A673 (cell line): ENCODE results near the gene INTS1. TPM values are rescaled to one million over a fixed set of nuclear protein-coding genes. Genes with fewer than 3 reads are reported as not detected.

Experiments
- BruUV-seq: library from RNA; stranded (reverse); fragments of 400-500 nt; replicated peaks from 2 replicates; lab custom pipeline; 2021; lab: Mats Ljungman, UMichigan
- CTCF ChIA-PET: fragments of 300-600 bp; sonication (Branson Sonifier 250); formaldehyde crosslinking; loops from one replicate; lab custom pipeline; 2022; ENCODE audit warnings: antibody characterized with exemption; lab: Charles Lee
- POLR2A ChIA-PET: fragments of 300-600 bp; sonication (Branson Sonifier 250); formaldehyde crosslinking; loops from one replicate; lab custom pipeline; 2022; ENCODE audit warnings: antibody characterized with exemption; ENCODE audit not compliant: low non-redundant PET; lab: Charles Lee
- DNase-seq: peaks from one replicate; pipeline ENCODE4 v3.0.0-alpha.2; 2015; ENCODE audit warnings: low spot score
- H3K27ac ChIP-seq: fragments of 200-600 bp; sonication (generic); 2 replicates; pipeline ENCODE4 v1.5.1; 2016; ENCODE audit warnings: mixed run types, low read depth, mild to moderate bottlenecking, mixed read lengths, antibody characterized with exemption, low read length; ENCODE audit not compliant: poor library complexity, severe bottlenecking
- H3K27me3 ChIP-seq: fragments of 200-600 bp; sonication (generic); replicated peaks from 2 replicates; pipeline ENCODE4 v1.6.1; 2017; ENCODE audit warnings: mixed run types, low read depth, mild to moderate bottlenecking, mixed read lengths, antibody characterized with exemption, low read length; ENCODE audit not compliant: insufficient read depth, poor library complexity
- H3K36me3 ChIP-seq: fragments of 200-600 bp; sonication (generic); 2 replicates; pipeline ENCODE4 v1.6.1; 2016; ENCODE audit warnings: mixed run types, mild to moderate bottlenecking, mixed read lengths, antibody characterized with exemption, low read length; ENCODE audit not compliant: insufficient read depth, poor library complexity, severe bottlenecking
- H3K4me1 ChIP-seq: fragments of 200-600 bp; sonication (generic); 2 replicates; pipeline ENCODE4 v1.6.1; 2017; ENCODE audit warnings: mixed run types, mild to moderate bottlenecking, mixed read lengths, antibody characterized with exemption, low read length; ENCODE audit not compliant: insufficient read depth, poor library complexity, severe bottlenecking
- H3K4me3 ChIP-seq: fragments of 200-600 bp; sonication (generic); 2 replicates; pipeline ENCODE4 v1.5.1; 2016; ENCODE audit warnings: low read depth, mixed run types, mild to moderate bottlenecking, mixed read lengths, low read length; ENCODE audit not compliant: poor library complexity, severe bottlenecking
- H3K9me3 ChIP-seq: fragments of 200-600 bp; sonication (generic); 2 replicates; pipeline ENCODE4 v1.6.1; 2016; ENCODE audit warnings: mixed run types, low read depth, mild to moderate bottlenecking, mixed read lengths, antibody characterized with exemption, low read length; ENCODE audit not compliant: poor library complexity, severe bottlenecking
- CTCF ChIP-seq: fragments of 300-800, 200-600 bp; sonication (generic); conservative IDR thresholded peaks from 2 replicates; pipeline ENCODE4 v1.5.1; 2017; ENCODE audit warnings: low read depth, mild to moderate bottlenecking, antibody characterized with exemption, low read length, moderate library complexity, mixed read lengths
- EZH2 ChIP-seq: fragments of 200-600 bp; sonication (generic); IDR thresholded peaks from 2 replicates; pipeline ENCODE4 v1.6.1; 2017; ENCODE audit warnings: borderline replicate concordance, low read depth, mild to moderate bottlenecking, mixed read lengths, antibody characterized with exemption, low read length; ENCODE audit not compliant: poor library complexity, severe bottlenecking
- intact Hi-C: fragments of 100-400 bp; cut with micrococcal nuclease; formaldehyde crosslinking; loops from one replicate; pipeline ENCODE4 v1.10.0; 2022; ENCODE audit not compliant: unreplicated experiment
- total RNA-seq: library from RNA; stranded (reverse); gene quantifications from 2 replicates; pipeline ENCODE4 v1.2.3, GENCODE V29; 2021

Gene INTS1
- total RNA-seq, 1 experiment from 2014 or later, result 129 TPM

DNA sequence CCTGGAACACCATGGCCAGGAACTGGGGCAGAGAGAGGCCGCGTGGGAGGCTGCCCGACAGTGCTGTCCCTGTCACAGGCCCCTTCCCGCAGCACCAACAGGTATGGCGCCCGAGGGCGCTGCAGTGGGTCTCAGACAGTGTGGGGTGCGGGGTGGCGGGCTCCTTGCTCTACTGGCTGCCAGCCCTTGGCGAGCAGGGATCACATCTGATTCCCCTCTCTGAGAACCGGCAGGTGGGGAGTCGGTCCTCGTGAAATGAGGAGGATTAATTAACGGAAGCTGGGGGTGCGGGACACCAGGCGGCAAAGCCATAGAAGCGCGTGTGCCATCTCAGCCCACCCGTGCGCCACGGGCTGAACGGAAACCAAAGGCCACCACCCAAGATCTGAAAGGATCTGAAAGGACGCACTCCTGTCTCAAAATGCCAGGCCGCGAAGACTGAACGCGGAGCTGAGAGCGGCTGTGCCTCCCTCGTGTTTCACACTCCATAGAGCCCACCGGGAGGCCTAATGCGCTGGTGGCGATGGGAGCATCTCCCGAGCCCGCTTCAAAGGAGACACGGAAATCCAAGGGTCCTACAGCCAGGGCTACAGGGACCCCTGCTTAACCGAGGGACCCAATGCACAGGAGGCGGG lies 6.8 kb downstream of the INTS1 start:
- intact Hi-C loops, result no loop called here
- Histone ChIP-seq H3K9me3 (no peaks in the 10 kb centered on the region), H3K27ac (no peak overlapping the region), H3K36me3 (peaks cover 22% of the 10 kb centered on the region), H3K27me3 (no peaks in the 10 kb centered on the region), H3K4me1 (no peaks in the 10 kb centered on the region), H3K4me3 (no peak overlapping the region)
- no TSS peak for BruUV-seq
- TF ChIP-seq EZH2 (no peak), CTCF (no peak)
- ChIA-PET CTCF (no interaction called here), POLR2A (no interaction called here)
- no peak for DNase-seq

DNA sequence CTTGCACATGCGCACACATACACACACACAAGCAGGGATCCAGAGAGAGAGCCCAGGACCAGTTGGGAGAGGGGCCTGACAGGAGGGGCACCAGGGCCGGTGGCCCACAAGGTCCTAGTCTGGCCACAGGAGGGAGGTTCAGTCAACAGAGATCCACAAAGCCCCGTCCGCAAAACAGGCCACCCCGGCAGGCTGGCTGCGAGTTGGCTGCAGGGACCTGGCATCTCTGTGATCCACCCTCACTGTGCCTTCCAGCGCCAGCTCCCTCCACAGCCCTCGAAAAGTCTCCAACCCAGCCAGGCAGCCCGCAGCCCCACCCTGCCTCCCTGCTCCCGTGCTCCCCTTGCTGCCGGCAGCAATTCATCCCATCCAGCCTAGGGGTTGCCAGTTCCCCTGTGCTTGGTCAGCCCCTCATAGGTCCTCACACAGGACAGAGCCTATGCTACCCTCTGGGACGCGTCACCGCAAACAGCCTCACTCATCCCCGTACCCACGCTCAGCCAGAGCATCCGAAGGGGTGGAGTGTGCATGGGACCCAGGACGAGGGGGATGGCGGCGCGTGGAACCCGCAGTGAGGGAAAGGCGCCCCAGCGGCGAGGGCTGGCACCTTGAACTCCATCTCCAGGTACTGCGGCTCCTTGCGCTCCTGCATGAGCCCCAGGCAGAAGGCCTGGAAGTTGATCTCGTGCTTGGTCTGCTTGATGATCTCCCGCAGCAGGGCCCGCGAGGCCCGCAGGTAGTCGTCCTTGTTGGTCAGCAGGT lies 7.5 kb downstream of the INTS1 start:
- CTCF ChIA-PET, result no interaction called here

More for the DNA sequence above, 7.5 kb downstream of the INTS1 start:
- H3K27me3 ChIP-seq, result no peaks in the 10 kb centered on the region
- H3K4me3 ChIP-seq, result no peak overlapping the region
- BruUV-seq, result no TSS peak
- POLR2A ChIA-PET, result no interaction called here
- no peaks in the 10 kb centered on the region for H3K9me3 ChIP-seq
- peaks cover 18% of the 10 kb centered on the region for H3K36me3 ChIP-seq
- H3K4me1 ChIP-seq, result no peaks in the 10 kb centered on the region
- no peak for TF ChIP-seq EZH2
- TF ChIP-seq CTCF, result no peak
- DNase-seq, result no peak
- intact Hi-C loops, result no loop called here
- H3K27ac ChIP-seq, result no peak overlapping the region
